ENCODE results near the gene OXNAD1. TPM values are rescaled to one million over a fixed set of nuclear protein-coding genes. Genes with fewer than 3 reads are reported as not detected.

The OXNAD1 gene
- 10 to 100 TPM; 21.5 to 35.2 (median 28.4) TPM for total RNA-seq
- long read RNA-seq, donor 1, transcript OXNAD1-201 (9 exons, 3,929 nt), result major isoform, 7 of 30 reads
- long read RNA-seq, donor 1, transcript OXNAD1-209 (9 exons, 3,983 nt), result minor isoform, 5 of 30 reads
- long read RNA-seq, donor 1, partial matches to known transcripts, result 3 of 30 reads
- long read RNA-seq, donor 1, other reads (novel, unspliced or antisense), result 13 of 30 reads
- long read RNA-seq, donor 2, transcript OXNAD1-201 (9 exons, 3,929 nt), result major isoform, 10 of 20 reads
- long read RNA-seq, donor 2, partial matches to known transcripts, result 4 of 20 reads
- long read RNA-seq, donor 2, other reads (novel, unspliced or antisense), result 4 of 20 reads

- peak; percentile 98 for ATAC-seq
- Histone ChIP-seq H3K36me3 (ENCODE audit: low read depth) (no peaks in the 10 kb centered on the region), H3K4me3 (peak within 1 kb of the TSS; percentile 67), H3K4me1 (ENCODE audit: low read depth) (peaks cover 21% of the 10 kb centered on the region), H3K9me3 (no peaks in the 10 kb centered on the region)
- intact Hi-C loops (cut with DNase I, micrococcal nuclease), result no loop called here
- peak; percentile 100 for DNase-seq
- no peak for TF ChIP-seq CTCF (IDR thresholded peaks at IDR 0.05)
These were observed at the start of gene OXNAD1, which contains the start of gene DPH3 for GRCh38 chr3:16264708-16265454. Gene OXNAD1 (plus strand): TSS chr3:16265212. CDS start chr3:16270953, 5,741 bp downstream. Gene DPH3 (minus strand): TSS chr3:16264943. CDS start chr3:16264876, 67 bp downstream.

GRCh38 chr3:16216373-16216935 lies 48.6 kb upstream of the OXNAD1 start:
- Histone ChIP-seq H3K9me3 (no peaks in the 10 kb centered on the region), H3K4me1 (ENCODE audit: low read depth) (no peaks in the 10 kb centered on the region), H3K36me3 (ENCODE audit: low read depth) (no peaks in the 10 kb centered on the region), H3K4me3 (no peak overlapping the region)
- ATAC-seq (no peak), DNase-seq (no peak)
- no peak for TF ChIP-seq CTCF (IDR thresholded peaks at IDR 0.05)
- intact Hi-C loops (cut with DNase I, micrococcal nuclease), result no loop called here

GRCh38 chr3:16219777-16220176 lies 45.2 kb upstream of the OXNAD1 start:
- DNase-seq (no peak), ATAC-seq (no peak)
- no peaks in the 10 kb centered on the region for H3K9me3 ChIP-seq
- intact Hi-C loops (cut with DNase I, micrococcal nuclease), result no loop called here
- H3K36me3 ChIP-seq (ENCODE audit: low read depth), result no peaks in the 10 kb centered on the region
- no peaks in the 10 kb centered on the region for H3K4me1 ChIP-seq (ENCODE audit: low read depth)
- no peak overlapping the region for H3K4me3 ChIP-seq
- TF ChIP-seq CTCF (IDR thresholded peaks at IDR 0.05), result no peak

- ATAC-seq (no peak), DNase-seq (no peak)
- no peak for TF ChIP-seq CTCF (IDR thresholded peaks at IDR 0.05)
- H3K4me1 ChIP-seq (ENCODE audit: low read depth), result no peaks in the 10 kb centered on the region
- intact Hi-C loops (cut with DNase I, micrococcal nuclease), result no loop called here
- no peak overlapping the region for H3K4me3 ChIP-seq
- H3K36me3 ChIP-seq (ENCODE audit: low read depth), result no peaks in the 10 kb centered on the region
- no peaks in the 10 kb centered on the region for H3K9me3 ChIP-seq
These were observed 43.0 kb upstream of the OXNAD1 start for GRCh38 chr3:16221990-16222389.

- intact Hi-C loops (cut with DNase I, micrococcal nuclease), result no loop called here
- Histone ChIP-seq H3K4me3 (no peak overlapping the region), H3K4me1 (ENCODE audit: low read depth) (no peaks in the 10 kb centered on the region), H3K36me3 (ENCODE audit: low read depth) (no peaks in the 10 kb centered on the region), H3K9me3 (no peaks in the 10 kb centered on the region)
- no peak for TF ChIP-seq CTCF (IDR thresholded peaks at IDR 0.05)
- DNase-seq (no peak), ATAC-seq (no peak)
These were observed 42.5 kb upstream of the OXNAD1 start for GRCh38 chr3:16222547-16222946.

Measured in mucosa of descending colon (tissue), 3 donors.